Endothelial cell (in vitro differentiated cells): Measurements from ENCODE around the gene SFTPB. TPM values are rescaled to one million over a fixed set of nuclear protein-coding genes. Genes with fewer than 3 reads are reported as not detected.

Source experiments
- DNase-seq: peaks from one replicate; pipeline ENCODE4 v3.0.0; 2021; ENCODE audit warnings: low spot score
- H3K27ac Mint-ChIP-seq: one replicate; pipeline ENCODE4 v1.8.0; 2021; ENCODE audit warnings: mixed read lengths, inconsistent platforms; ENCODE audit not compliant: unreplicated experiment
- H3K27me3 Mint-ChIP-seq: one replicate; pipeline ENCODE4 v1.8.0; 2021; ENCODE audit warnings: mild to moderate bottlenecking, moderate library complexity, mixed read lengths, inconsistent platforms; ENCODE audit not compliant: unreplicated experiment
- H3K36me3 Mint-ChIP-seq: one replicate; pipeline ENCODE4 v1.8.0; 2021; ENCODE audit warnings: mild to moderate bottlenecking, low read depth, mixed read lengths, inconsistent platforms; ENCODE audit not compliant: unreplicated experiment
- H3K4me1 Mint-ChIP-seq: one replicate; pipeline ENCODE4 v1.8.0; 2021; ENCODE audit warnings: mild to moderate bottlenecking, mixed read lengths, inconsistent platforms; ENCODE audit not compliant: unreplicated experiment
- H3K4me3 Mint-ChIP-seq: one replicate; pipeline ENCODE4 v1.8.0; 2021; ENCODE audit warnings: mild to moderate bottlenecking, mixed read lengths, inconsistent platforms; ENCODE audit not compliant: unreplicated experiment
- H3K9me3 Mint-ChIP-seq: one replicate; pipeline ENCODE4 v1.8.0; 2021; ENCODE audit warnings: mixed read lengths, inconsistent platforms; ENCODE audit not compliant: unreplicated experiment
- total RNA-seq: library from RNA; stranded (reverse); fragmentation: NEBNext Ultra II Directional; extraction: Animal tissue kit (Norgen Biotek cat#: 25700); gene quantifications from one replicate; pipeline ENCODE4 v1.2.1, GENCODE V29; 2021; ENCODE audit not compliant: unreplicated experiment
- TF ChIP-seq, protein P1 (sequence below): fragments of 200-600 bp; sonication (generic); IDR thresholded peaks from one replicate; pipeline ENCODE4 v1.5.0; 2021; ENCODE audit warnings: antibody characterized with exemption; ENCODE audit not compliant: unreplicated experiment

Gene SFTPB
- total RNA-seq, 1 donor from 2014 or later: not detected

DNA sequence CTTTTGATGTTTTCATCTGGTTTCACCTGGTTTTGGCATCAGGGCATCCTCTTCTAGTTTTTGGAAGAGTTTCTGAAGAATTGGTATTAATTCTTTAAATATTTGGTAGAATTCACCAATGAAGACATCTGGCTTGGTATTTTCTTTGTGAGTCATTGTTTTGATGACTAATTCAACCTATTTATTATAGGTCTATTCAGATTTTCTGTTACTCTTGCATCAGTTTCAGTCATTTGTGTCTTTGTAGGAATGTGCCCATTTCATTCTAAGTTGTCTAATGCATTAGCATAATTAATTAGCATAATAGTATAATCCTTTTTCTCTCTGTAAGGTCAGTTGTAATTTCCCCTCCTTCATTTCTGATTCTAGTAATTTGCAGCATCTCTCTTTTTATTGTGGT lies 34.2 kb upstream of the SFTPB start:
- Mint-ChIP-seq H3K9me3 (no peaks in the 10 kb centered on the region), H3K27me3 (no peaks in the 10 kb centered on the region), H3K27ac (no peak overlapping the region), H3K4me3 (no peak overlapping the region), H3K4me1 (peaks cover 27% of the 10 kb centered on the region), H3K36me3 (no peaks in the 10 kb centered on the region)
- DNase-seq: no peak
- TF ChIP-seq, protein P1, sequence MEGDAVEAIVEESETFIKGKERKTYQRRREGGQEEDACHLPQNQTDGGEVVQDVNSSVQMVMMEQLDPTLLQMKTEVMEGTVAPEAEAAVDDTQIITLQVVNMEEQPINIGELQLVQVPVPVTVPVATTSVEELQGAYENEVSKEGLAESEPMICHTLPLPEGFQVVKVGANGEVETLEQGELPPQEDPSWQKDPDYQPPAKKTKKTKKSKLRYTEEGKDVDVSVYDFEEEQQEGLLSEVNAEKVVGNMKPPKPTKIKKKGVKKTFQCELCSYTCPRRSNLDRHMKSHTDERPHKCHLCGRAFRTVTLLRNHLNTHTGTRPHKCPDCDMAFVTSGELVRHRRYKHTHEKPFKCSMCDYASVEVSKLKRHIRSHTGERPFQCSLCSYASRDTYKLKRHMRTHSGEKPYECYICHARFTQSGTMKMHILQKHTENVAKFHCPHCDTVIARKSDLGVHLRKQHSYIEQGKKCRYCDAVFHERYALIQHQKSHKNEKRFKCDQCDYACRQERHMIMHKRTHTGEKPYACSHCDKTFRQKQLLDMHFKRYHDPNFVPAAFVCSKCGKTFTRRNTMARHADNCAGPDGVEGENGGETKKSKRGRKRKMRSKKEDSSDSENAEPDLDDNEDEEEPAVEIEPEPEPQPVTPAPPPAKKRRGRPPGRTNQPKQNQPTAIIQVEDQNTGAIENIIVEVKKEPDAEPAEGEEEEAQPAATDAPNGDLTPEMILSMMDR: no peak

DNA sequence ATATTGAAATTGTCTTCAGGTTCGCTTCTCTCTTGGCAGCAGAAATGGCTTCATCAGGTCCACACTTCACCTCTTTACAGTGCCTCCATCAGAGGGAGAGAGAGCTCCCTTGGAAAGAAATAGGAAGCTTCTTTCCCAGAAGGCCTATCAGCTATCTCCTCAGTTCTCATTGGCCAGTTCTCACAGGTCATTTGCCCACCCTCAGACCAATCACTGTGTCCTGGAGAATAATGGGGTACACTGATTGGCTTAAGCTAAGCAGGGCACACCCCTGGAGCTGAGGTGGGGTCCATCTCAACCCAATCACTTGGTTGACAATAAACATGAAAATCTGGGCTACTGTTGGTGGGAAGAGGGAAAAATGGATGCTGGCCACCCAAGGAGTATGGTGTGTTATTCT lies 31.3 kb upstream of the SFTPB start:
- H3K4me1 Mint-ChIP-seq: peaks cover 2% of the 10 kb centered on the region
- peak overlapping the region; percentile 13 for H3K27ac Mint-ChIP-seq
- H3K36me3 Mint-ChIP-seq: no peaks in the 10 kb centered on the region
- no peak overlapping the region for H3K4me3 Mint-ChIP-seq
- TF ChIP-seq, protein P1: no peak
- peaks cover 3% of the 10 kb centered on the region for H3K27me3 Mint-ChIP-seq
- H3K9me3 Mint-ChIP-seq: no peaks in the 10 kb centered on the region
- DNase-seq: no peak

DNA sequence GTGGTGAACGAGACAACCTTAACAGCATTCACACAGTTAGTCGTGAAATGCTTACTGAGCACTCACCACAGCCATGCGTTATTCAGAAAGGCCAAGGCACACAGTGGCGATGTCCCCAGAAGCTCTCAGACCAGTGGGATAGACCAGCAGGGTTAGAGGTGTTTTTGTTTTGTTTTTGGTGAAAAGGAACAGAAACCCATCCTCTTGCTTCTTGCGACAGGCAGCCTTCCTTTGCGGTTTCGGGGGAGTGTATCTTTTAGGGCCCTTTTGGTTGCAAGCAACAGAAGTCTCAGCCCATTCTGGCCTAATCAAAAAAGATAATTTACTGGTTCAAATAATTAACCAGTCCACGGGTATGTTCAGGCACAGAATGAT lies 30.9 kb upstream of the SFTPB start:
- no peak overlapping the region for H3K4me3 Mint-ChIP-seq
- peaks cover 3% of the 10 kb centered on the region for H3K27me3 Mint-ChIP-seq
- no peaks in the 10 kb centered on the region for H3K9me3 Mint-ChIP-seq
- H3K36me3 Mint-ChIP-seq: no peaks in the 10 kb centered on the region
- no peak for DNase-seq
- TF ChIP-seq, protein P1: no peak
- H3K4me1 Mint-ChIP-seq: no peaks in the 10 kb centered on the region
- no peak overlapping the region for H3K27ac Mint-ChIP-seq

DNA sequence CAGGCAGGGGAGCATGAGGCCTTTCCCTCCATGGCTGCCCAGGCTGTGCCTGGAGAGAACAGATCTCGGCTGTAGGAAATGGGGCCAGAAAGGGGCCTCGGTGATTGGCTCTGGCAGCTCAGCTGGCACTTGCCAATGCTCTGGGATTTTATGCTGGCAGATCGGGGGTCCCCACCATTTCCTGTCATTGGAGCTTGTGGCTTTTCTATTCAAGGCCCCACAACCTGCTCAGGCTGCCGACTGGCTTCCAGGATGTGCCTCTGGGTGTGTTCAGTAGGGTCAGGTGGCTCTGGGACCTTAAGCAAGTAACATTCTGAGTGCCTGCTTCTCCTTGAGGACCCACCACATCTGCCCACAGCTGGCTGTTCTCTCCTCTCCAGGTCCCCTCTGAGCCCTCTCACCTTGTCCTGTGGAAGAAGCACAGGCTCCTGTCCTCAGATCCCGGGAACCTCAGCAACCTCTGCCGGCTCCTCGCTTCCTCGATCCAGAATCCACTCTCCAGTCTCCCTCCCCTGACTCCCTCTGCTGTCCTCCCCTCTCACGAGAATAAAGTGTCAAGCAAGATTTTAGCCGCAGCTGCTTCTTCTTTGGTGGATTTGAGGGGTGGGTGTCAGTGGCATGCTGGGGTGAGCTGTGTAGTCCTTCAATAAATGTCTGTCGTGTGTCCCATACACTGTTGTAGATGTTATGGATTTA lies 30.3 kb upstream of the SFTPB start:
- Mint-ChIP-seq H3K27ac (no peak overlapping the region), H3K9me3 (no peaks in the 10 kb centered on the region), H3K36me3 (no peaks in the 10 kb centered on the region), H3K27me3 (peaks cover 3% of the 10 kb centered on the region), H3K4me3 (no peak overlapping the region), H3K4me1 (no peaks in the 10 kb centered on the region)
- TF ChIP-seq, protein P1: no peak
- no peak for DNase-seq

DNA sequence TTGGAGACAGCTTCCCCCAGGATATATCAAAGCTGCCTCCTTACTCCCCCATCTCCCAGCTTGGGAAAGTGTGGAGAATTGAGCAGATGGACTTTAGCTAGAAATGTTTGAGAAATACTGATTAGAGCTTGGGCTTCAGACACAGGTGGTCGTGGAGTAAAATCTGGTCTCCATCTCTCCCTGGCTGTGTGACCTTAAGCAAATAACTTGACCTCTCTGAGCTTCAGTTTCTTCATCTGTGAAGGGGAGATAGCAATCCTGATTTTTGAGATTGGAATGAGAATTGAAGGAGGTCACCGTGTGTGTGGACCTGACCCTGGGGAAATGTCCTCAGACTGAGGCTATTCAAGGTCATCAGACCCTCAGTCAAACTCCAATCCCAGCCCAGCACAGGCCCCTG lies 29.7 kb upstream of the SFTPB start:
- Mint-ChIP-seq H3K4me1 (no peaks in the 10 kb centered on the region), H3K36me3 (no peaks in the 10 kb centered on the region), H3K27me3 (peaks cover 3% of the 10 kb centered on the region), H3K9me3 (no peaks in the 10 kb centered on the region), H3K4me3 (no peak overlapping the region), H3K27ac (no peak overlapping the region)
- TF ChIP-seq, protein P1: no peak
- DNase-seq: no peak
